H1 (cell line): ENCODE measurements around the gene PLCB1. TPM values are rescaled to one million over a fixed set of nuclear protein-coding genes. Genes with fewer than 3 reads are reported as not detected.

Experiments
- ATF3 ChIP-seq: IDR thresholded peaks from 2 replicates; pipeline ENCODE4 v1.6.1; 2011; ENCODE audit warnings: low read depth, mild to moderate bottlenecking, low read length; ENCODE audit not compliant: insufficient read depth
- BRCA1 ChIP-seq: IDR thresholded peaks from 2 replicates; pipeline ENCODE4 v1.6.1; 2012; ENCODE audit warnings: low read depth, low read length, improper control_type of control experiment
- EGR1 ChIP-seq: IDR thresholded peaks from 2 replicates; pipeline ENCODE4 v1.6.1; 2011; ENCODE audit warnings: low read depth, low read length, borderline replicate concordance
- JUN ChIP-seq: IDR thresholded peaks from 2 replicates; pipeline ENCODE4 v1.6.1; 2011; ENCODE audit warnings: low read depth, mild to moderate bottlenecking, improper control_type of control experiment, low read length
- KDM5A ChIP-seq: fragments of 200-600 bp; IDR thresholded peaks from 2 replicates; pipeline ENCODE4 v1.7.1; 2012; ENCODE audit warnings: mild to moderate bottlenecking, low read length, inconsistent platforms, mixed read lengths
- polyA plus RNA-seq, 7 experiments: library from polyadenylated mRNA; depleted of rRNA in 3 of 7; stranded (reverse) in 5 of 7; unstranded in 2 of 7; fragments of >200 nt in 5 of 7; fragments of 200-250 nt in 2 of 7; gene quantifications; 1 replicate in 5 of 7; 2 replicates in 1 of 7; 4 replicates in 1 of 7; pipeline versions ENCODE4 v1.2.1 to v1.2.3, GENCODE V29; 2011 to 2013; ENCODE audit warnings: missing spikeins in 2 of 7, mixed read lengths in 2 of 7
- total RNA-seq: library from RNA; stranded (reverse); fragmentation: NEBNext Ultra II Directional; extraction: Animal tissue kit (Norgen Biotek cat#: 25700); gene quantifications from 2 replicates; pipeline ENCODE4 v1.2.1, GENCODE V29; 2021

Gene PLCB1
- total and polyA plus RNA-seq, 2 of the 8 experiments (the other 6 are each of a cell fraction or from before 2014, with no cell fraction given): 2.6 to 9.1 TPM

- TF ChIP-seq BRCA1: no peak
- no peak for TF ChIP-seq EGR1
- no peak for TF ChIP-seq JUN
- no peak for TF ChIP-seq KDM5A
- no peak for TF ChIP-seq ATF3
Observed at GRCh38 chr20:8808202-8808535, 676.1 kb downstream of the PLCB1 start (continued).
